GM10248 (cell line): ENCODE measurements around the gene SRXN1.

ENCODE experiments used
- CTCF ChIA-PET: fragments of 300-600 bp; sonication (Branson Sonifier 250); formaldehyde crosslinking; extraction: SDS; loops from one replicate; lab custom pipeline; 2021; ENCODE audit warnings: antibody characterized with exemption; lab: Yijun Ruan, JAX
- POLR2A ChIA-PET: fragments of 350-650 bp; sonication (Branson Sonifier 250); formaldehyde crosslinking; extraction: SDS; loops from one replicate; lab custom pipeline; 2020; ENCODE audit warnings: antibody characterized with exemption; lab: Yijun Ruan, JAX
- DNase-seq: peaks from one replicate; pipeline ENCODE4 v3.0.0; 2012; ENCODE audit errors: extremely low spot score
- TF ChIP-seq, protein P1 (sequence below): IDR thresholded peaks from 2 replicates; pipeline ENCODE4 v1.5.1; 2012; ENCODE audit warnings: mild to moderate bottlenecking, low read depth; ENCODE audit errors: extremely low read depth, missing control alignments, control extremely low read depth

Gene SRXN1

DNA sequence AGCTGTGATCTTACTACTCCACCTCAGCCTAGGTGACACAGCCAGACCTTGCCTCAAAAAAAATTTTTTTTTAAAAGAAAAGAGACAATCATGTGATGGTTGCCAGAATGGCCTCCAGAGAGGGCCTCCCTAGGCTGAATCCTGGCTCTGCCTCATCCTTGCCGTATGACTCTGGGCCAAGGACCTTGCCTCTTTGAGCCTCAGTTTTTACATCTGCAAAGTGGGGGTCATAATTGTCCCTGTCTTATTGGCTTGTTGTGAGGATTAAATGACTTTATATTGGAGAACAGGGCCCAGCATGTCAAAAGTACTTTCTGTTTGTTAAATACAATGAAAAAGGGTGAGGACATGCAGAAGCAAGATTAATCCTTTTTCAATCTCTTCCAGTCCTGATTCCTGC is 14.4 kb downstream of the SRXN1 start:
- CTCF ChIA-PET: interaction anchor here (3.0 kb wide), 1 partner anchor 76 kb away, joined by 9 read pairs; no protein-coding TSS in a partner anchor
- TF ChIP-seq, protein P1, sequence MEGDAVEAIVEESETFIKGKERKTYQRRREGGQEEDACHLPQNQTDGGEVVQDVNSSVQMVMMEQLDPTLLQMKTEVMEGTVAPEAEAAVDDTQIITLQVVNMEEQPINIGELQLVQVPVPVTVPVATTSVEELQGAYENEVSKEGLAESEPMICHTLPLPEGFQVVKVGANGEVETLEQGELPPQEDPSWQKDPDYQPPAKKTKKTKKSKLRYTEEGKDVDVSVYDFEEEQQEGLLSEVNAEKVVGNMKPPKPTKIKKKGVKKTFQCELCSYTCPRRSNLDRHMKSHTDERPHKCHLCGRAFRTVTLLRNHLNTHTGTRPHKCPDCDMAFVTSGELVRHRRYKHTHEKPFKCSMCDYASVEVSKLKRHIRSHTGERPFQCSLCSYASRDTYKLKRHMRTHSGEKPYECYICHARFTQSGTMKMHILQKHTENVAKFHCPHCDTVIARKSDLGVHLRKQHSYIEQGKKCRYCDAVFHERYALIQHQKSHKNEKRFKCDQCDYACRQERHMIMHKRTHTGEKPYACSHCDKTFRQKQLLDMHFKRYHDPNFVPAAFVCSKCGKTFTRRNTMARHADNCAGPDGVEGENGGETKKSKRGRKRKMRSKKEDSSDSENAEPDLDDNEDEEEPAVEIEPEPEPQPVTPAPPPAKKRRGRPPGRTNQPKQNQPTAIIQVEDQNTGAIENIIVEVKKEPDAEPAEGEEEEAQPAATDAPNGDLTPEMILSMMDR: no peak
- no peak for DNase-seq
- POLR2A ChIA-PET: no interaction called here

DNA sequence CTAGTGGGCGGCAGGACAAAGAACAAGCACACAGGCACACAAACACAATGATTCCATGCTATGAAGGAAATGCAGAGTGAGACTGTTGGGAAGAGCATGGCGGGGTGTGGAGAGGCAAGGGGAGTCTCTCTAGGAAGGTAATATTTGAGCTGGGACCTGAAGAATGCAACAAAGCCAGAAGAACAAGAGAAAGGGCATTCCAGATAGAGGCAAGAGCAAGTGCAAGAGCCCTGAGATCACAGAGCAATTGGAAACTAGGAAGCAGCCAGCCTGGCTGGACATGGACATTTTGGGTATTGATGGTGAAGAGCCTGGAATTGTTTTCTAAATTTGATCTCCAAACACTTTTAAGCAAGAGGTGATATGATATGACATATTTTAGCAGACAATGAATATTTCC is 15.4 kb downstream of the SRXN1 start:
- CTCF ChIA-PET: interaction anchor here (1.6 to 3.0 kb wide), 2 partner anchors 8 to 75 kb away, joined by 9 read pairs; no protein-coding TSS in a partner anchor
- POLR2A ChIA-PET: no interaction called here
- DNase-seq: no peak
- TF ChIP-seq, protein P1: no peak

DNA sequence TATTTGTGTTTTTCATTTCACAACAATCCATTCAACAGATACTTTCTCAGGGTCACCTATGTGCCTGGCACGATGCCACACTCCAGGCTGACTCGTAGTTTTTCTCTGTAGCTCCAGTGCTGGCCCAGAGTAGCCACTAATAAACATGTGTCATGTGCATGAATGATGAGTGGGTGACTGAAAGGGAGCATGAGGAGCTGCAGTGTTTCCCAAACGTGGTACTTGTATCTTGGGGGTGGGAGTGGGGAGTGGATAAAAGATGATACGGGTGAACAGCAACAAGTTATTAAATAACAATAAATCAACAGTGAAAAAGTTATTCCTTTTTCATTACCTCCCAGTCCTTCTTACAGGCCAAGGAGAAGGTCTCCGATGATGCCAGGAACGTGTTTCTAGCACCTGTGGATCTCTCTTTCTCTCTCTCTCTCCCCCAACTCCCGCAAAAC is 17.1 kb downstream of the SRXN1 start:
- ChIA-PET POLR2A (no interaction called here), CTCF (interaction anchor here (1.0 kb wide), 1 partner anchor 31 kb away, joined by 3 read pairs; no protein-coding TSS in a partner anchor)
- TF ChIP-seq, protein P1: no peak
- no peak for DNase-seq

DNA sequence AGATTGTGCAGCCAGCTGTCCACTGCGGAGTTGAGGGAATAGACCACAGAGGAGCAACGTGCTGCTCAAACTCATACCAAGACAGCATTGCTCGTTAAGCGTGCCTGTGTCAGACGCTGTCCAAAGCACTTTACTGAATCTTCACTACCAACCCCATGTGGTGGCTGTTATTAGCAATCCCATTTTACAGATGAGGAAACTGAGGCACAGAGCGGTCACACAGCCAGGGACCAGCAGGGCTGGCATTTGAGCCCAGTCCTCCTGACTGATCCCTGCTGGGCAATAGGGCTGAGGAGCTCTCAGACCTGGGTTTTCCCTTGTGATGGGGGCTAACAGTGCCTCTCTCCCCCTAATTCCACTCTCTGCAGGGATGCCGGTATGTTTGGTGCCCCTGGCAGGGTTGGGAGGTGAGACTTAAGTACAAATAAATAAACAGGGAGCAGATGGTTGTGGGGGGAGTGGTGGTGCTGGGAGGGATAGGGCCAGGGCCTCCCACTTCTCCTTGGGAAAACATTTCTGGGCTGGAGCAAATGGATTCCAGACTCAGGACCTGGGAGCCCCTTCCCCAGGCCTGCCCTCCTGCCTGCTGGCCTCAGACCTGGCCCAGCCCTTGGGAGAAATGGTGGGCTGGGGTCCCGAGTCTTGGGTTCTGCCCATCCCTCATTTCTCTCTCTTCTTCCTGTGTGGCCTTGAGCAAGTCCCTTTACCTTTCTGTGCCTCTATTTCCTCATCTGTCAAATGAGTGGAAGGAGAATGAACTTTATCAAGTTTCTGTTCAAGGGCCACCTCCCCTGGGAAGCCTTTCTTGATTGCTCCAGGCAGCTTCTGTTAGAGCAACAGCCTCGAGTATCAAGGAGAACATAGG is 17.7 kb downstream of the SRXN1 start:
- TF ChIP-seq, protein P1: no peak
- CTCF ChIA-PET: interaction anchor here (1.0 kb wide), 1 partner anchor 32 kb away, joined by 3 read pairs; no protein-coding TSS in a partner anchor
- no peak for DNase-seq
- POLR2A ChIA-PET: no interaction called here

DNA sequence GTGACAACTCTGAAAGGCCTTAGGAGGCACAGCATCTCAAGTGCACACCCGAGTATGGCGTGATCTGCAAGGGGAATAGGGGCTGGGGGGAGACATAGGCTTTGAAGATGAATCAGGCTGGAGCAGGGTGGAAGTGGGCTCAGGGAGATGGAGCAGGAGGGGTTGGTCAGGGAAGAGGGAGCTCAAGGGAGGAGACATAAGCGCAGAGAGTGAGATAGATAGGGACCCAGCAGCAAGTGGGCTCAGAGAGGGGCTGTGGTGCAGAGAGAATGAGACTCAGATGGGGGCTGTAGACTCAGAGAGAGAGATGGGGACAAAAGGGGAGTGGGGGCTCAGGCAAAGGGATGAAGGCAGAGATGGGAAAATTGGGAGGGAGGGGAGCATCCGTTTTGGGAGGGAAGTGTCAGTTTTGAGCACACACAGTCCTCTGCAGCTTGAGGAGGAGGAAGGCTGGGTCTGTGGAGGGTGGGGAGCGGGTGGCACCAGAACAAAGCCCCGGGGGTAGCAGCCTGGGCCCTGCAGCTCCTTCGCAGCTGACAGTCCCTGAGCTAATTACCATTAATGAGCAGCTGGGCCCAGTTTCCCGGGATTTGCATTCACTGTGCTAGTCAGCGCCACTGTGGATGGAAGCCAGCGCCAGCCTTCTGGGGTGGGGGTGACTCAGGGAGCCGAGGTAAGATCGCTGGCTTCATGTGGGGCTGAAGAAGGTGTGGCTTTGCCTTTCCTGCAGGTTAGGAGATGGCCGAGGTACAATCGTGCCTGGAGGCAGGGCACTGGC is 18.7 kb downstream of the SRXN1 start:
- TF ChIP-seq, protein P1: no peak
- POLR2A ChIA-PET: no interaction called here
- DNase-seq: no peak
- CTCF ChIA-PET: no interaction called here

DNA sequence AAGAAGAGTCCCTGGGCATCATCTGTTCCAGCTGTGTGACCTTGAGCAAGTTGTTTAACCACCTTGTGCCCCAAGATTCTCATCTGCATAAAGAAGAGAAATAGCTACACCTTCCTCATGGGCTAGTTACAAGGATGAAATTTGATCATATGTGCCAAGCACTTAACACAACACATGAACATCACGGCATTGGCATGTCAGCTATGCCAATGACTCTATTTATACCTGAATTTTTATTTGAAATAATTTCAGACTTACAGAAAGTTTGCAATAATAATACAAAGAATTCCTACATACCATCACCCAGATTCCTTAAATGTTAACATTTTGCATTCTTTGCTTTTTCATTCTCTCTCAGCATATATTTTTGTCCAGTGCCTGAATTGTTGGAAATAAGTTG is 21.9 kb downstream of the SRXN1 start:
- no peak for DNase-seq
- ChIA-PET POLR2A (no interaction called here), CTCF (interaction anchor here (0.9 to 3.0 kb wide), 2 partner anchors 15 to 41 kb away, joined by 3 to 26 read pairs; no protein-coding TSS in a partner anchor)
- TF ChIP-seq, protein P1: no peak
